Uterus (tissue), 4 donors: ENCODE measurements around the gene HHAT. TPM values are rescaled to one million over a fixed set of nuclear protein-coding genes. Genes with fewer than 3 reads are reported as not detected.

Source experiments
- DNase-seq, 2 donors: peaks; one replicate each; pipeline ENCODE4 v3.0.0-alpha.2; 2019 to 2020
- H3K27ac ChIP-seq, 2 donors: fragments of 200-600 bp; sonication (generic); 1 replicate in 1 of 2; 2 replicates in 1 of 2; pipeline ENCODE4 v1.5.1; 2016 to 2018
- H3K27me3 ChIP-seq, 2 donors: fragments of 200-600 bp; sonication (generic); one replicate each; pipeline ENCODE4 v1.5.1; 2018 to 2019; ENCODE audit warnings: control low read depth in 1 of 2
- H3K36me3 ChIP-seq, 2 donors: fragments of 200-600 bp; sonication (generic); one replicate each; pipeline ENCODE4 v1.5.1; 2019; ENCODE audit warnings: control low read depth in 1 of 2
- H3K4me1 ChIP-seq, 2 donors: fragments of 200-600 bp; sonication (generic); one replicate each; pipeline ENCODE4 v1.5.1; 2018 to 2019; ENCODE audit warnings: control low read depth in 1 of 2
- H3K4me3 ChIP-seq, 2 donors: fragments of 200-600 bp; sonication (generic); 1 replicate in 1 of 2; 2 replicates in 1 of 2; pipeline ENCODE4 v1.5.1; 2018 to 2019; ENCODE audit warnings: mild to moderate bottlenecking in 1 of 2
- H3K9me3 ChIP-seq, 2 donors: fragments of 200-600 bp; sonication (generic); one replicate each; pipeline ENCODE4 v1.5.1; 2019; ENCODE audit warnings: control low read depth in 1 of 2
- POLR2A ChIP-seq, 2 donors: fragments of 450-650 bp; IDR thresholded peaks; one replicate each; pipeline ENCODE4 v1.6.1; 2016; ENCODE audit warnings: antibody characterized with exemption in 2 of 2, mild to moderate bottlenecking in 1 of 2, moderate library complexity in 1 of 2
- intact Hi-C: fragments of 100-400 bp; cut with DNase I; formaldehyde crosslinking; loops from one replicate; pipeline ENCODE4 v1.15.1; 2023; ENCODE audit warnings: low total_unique reads
- total RNA-seq, 4 donors: library from RNA; depleted of rRNA in 3 of 4; stranded (reverse); fragments of >200 nt in 3 of 4; gene quantifications; one replicate each; pipeline versions ENCODE4 v1.1.0 to v1.2.4, GENCODE V29; 2014 to 2023
- TF ChIP-seq, protein P1 (sequence below), 4 experiments: fragments of 200-600 bp in 2 of 4; fragments of 450-650 bp in 2 of 4; sonication (generic) in 2 of 4; IDR thresholded peaks; one replicate each; pipeline ENCODE4 v1.5.1; 2016 to 2019; ENCODE audit warnings: antibody characterized with exemption in 4 of 4, mild to moderate bottlenecking in 2 of 4, moderate library complexity in 1 of 4
- donor health status: DM: yes; HTN: yes; CAD: no.

Gene HHAT
- total RNA-seq, 4 donors from 2014 or later: 0.88 to 10.9 (median 3.4) TPM

DNA sequence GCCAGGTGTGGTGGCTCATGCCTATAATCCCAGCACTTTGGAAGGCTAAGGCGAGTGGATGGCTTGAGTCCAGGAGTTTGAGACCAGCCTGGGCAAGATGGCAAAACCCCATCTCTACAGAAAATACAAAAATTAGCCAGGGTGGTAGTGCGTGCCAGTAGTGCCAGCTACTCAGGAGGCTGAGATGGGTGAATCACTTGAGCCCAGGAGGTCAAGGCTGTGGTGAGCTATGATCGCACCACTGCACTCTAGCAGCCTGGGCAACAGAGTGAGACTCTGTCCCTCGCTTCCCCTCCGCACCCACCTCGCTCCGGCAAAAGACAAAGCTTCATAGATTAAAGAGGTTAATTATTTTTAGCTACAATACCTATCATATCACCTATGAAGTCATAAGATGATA lies 100.0 kb downstream of the HHAT start:
- TF ChIP-seq, protein P1, sequence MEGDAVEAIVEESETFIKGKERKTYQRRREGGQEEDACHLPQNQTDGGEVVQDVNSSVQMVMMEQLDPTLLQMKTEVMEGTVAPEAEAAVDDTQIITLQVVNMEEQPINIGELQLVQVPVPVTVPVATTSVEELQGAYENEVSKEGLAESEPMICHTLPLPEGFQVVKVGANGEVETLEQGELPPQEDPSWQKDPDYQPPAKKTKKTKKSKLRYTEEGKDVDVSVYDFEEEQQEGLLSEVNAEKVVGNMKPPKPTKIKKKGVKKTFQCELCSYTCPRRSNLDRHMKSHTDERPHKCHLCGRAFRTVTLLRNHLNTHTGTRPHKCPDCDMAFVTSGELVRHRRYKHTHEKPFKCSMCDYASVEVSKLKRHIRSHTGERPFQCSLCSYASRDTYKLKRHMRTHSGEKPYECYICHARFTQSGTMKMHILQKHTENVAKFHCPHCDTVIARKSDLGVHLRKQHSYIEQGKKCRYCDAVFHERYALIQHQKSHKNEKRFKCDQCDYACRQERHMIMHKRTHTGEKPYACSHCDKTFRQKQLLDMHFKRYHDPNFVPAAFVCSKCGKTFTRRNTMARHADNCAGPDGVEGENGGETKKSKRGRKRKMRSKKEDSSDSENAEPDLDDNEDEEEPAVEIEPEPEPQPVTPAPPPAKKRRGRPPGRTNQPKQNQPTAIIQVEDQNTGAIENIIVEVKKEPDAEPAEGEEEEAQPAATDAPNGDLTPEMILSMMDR (IDR thresholded peaks at IDR 0.05): no peak
- TF ChIP-seq POLR2A (IDR thresholded peaks at IDR 0.05): no peak
- intact Hi-C loops: no loop called here
- H3K4me3 ChIP-seq: no peak overlapping the region
- H3K4me1 ChIP-seq: no peaks in the 10 kb centered on the region
- H3K27me3 ChIP-seq: no peaks in the 10 kb centered on the region
- H3K36me3 ChIP-seq: no peaks in the 10 kb centered on the region
- no peaks in the 10 kb centered on the region for H3K9me3 ChIP-seq
- DNase-seq: no peak
- no peak overlapping the region for H3K27ac ChIP-seq

GRCh38 chr1:210434223-210434622 lies 105.5 kb downstream of the HHAT start:
- H3K36me3 ChIP-seq: no peaks in the 10 kb centered on the region
- no peaks in the 10 kb centered on the region for H3K9me3 ChIP-seq
- DNase-seq: no peak
- H3K4me1 ChIP-seq: no peaks in the 10 kb centered on the region
- intact Hi-C loops: no loop called here
- TF ChIP-seq POLR2A (IDR thresholded peaks at IDR 0.05): no peak
- TF ChIP-seq, protein P1 (IDR thresholded peaks at IDR 0.05): no peak
- no peaks in the 10 kb centered on the region for H3K27me3 ChIP-seq
- H3K4me3 ChIP-seq: no peak overlapping the region
- no peak overlapping the region for H3K27ac ChIP-seq

DNA sequence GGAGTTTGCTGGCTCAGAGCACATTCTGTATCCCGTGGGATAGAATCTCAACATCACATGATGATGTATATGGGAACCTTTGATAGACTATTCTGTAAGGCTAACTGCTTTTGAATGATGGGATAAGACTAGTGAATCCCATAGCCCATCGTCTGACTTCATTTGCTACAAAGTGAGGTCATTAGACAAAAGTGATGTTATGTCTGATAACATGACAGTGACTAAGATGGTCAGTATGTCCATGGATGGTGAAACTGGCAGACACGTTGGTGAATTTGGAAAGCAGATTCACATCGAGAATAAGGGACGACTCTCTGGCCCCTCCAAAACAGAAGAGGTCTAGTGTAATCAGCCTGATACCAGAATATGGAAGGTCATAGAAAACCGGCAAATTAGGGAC lies 108.4 kb downstream of the HHAT start:
- H3K9me3 ChIP-seq: no peaks in the 10 kb centered on the region
- TF ChIP-seq POLR2A (IDR thresholded peaks at IDR 0.05): no peak
- TF ChIP-seq, protein P1 (IDR thresholded peaks at IDR 0.05): no peak
- H3K27me3 ChIP-seq: no peaks in the 10 kb centered on the region
- H3K27ac ChIP-seq: no peak overlapping the region
- H3K4me1 ChIP-seq: no peaks in the 10 kb centered on the region
- intact Hi-C loops: no loop called here
- H3K4me3 ChIP-seq: no peak overlapping the region
- H3K36me3 ChIP-seq: no peaks in the 10 kb centered on the region
- no peak for DNase-seq

DNA sequence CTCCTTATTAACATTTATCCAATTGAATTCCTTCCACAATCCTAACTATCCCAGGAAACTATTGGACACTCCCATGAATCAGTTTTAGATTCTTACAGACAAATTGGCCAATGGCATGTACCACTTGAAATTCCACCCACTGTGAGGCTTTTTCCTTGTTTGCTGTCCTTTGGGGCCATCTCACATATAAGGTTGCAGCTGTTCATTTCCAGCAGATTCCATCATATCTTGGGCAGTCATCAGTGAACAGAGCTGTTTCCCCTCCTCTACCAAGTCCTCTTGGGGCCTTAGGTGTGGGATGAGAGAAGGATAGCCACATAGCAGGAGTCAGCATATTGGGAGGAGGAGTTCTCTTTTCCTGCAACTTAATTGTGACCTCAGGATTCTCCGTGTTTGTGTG lies 109.1 kb downstream of the HHAT start:
- no peak for TF ChIP-seq POLR2A (IDR thresholded peaks at IDR 0.05)
- TF ChIP-seq, protein P1 (IDR thresholded peaks at IDR 0.05): no peak
- Histone ChIP-seq H3K36me3 (no peaks in the 10 kb centered on the region), H3K27me3 (no peaks in the 10 kb centered on the region), H3K4me3 (no peak overlapping the region), H3K9me3 (no peaks in the 10 kb centered on the region), H3K4me1 (no peaks in the 10 kb centered on the region), H3K27ac (no peak overlapping the region)
- intact Hi-C loops: no loop called here
- no peak for DNase-seq

DNA sequence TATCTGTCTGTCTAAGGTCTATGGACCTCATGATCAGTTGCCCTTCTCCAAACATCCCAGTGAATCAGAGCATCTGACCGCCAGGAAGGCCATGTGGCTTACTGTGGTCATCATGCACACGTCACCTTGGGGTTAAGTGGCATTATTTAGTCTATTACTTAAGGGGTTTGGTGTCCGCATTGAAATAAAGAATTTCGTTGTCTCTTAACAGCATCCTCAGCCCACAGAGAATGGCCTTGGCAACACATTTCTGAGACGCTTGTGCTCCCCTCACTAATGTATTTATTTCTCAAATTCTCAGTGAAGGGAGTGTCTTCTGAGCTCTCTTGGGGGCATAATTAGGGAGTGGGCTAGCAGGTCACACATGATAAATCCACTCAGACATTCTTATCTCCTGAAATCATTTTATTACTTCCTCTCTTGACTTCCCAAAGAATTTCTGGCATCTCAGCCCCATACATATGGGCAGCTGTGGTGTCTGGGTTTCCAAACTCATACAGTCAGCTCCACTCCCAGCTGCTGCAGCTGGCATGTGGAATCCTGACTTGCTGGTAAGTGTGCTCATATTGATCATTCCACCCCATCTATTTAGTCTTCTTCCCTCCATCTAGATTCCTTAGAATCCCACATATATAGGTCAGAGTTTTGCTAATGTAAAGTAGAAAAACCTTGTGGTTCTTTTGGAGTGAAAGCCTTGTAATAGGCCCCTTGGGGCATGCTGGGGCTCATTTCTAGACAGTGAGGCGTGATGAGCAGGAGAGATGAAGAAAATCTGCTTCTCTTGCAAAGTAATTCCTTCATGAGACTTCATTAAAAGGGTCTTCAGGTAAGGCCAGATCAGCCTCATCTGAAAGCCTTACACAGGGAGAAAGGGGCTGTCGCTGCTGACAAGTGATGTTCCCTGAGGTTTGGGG lies 110.5 kb downstream of the HHAT start:
- Histone ChIP-seq H3K9me3 (no peaks in the 10 kb centered on the region), H3K27me3 (no peaks in the 10 kb centered on the region), H3K36me3 (no peaks in the 10 kb centered on the region), H3K27ac (no peak overlapping the region), H3K4me3 (no peak overlapping the region), H3K4me1 (no peaks in the 10 kb centered on the region)
- TF ChIP-seq, protein P1 (IDR thresholded peaks at IDR 0.05): no peak
- TF ChIP-seq POLR2A (IDR thresholded peaks at IDR 0.05): no peak
- intact Hi-C loops: no loop called here
- DNase-seq: no peak
